ENCODE data around the gene OSTC. TPM values are rescaled to one million over a fixed set of nuclear protein-coding genes. Genes with fewer than 3 reads are reported as not detected.

The OSTC gene
- total RNA-seq, result 10 to 100 TPM; 62.8 to 81.9 TPM

DNA sequence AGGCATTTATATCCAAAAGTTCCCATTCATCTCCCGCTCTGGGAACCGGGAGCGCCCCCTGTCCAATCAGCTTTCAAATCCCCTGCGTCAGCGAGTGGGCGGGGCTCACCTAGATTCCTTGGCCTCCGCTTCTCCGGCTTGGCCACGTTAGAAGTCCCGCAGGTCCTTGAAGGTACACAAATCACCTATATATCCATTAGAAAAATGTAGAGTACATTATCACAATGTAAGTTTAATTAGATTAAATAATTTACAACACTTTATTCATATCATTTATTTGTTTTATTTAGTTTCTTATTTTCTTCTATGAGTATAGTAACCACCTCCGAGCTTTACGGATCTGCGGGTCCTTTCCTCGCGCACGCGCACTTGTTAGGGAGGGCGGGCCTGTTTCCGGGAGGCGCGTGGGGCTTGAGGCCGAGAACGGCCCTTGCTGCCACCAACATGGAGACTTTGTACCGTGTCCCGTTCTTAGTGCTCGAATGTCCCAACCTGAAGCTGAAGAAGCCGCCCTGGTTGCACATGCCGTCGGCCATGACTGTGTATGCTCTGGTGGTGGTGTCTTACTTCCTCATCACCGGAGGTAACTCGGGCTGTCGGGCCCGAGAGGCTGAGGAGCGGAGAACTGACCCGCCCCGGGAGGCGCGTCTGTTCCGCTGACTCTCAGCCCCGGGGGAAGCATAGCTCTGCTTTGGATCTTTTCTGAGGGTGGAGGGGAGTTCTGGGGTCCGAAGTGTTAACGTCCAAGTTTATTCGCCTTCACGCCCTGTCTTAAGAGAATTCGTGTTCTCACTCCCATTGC lies at the start of gene OSTC:
OSTC (plus strand) TSS at position 388 of the 802 bp plus-strand sequence; CDS start at position 445, 57 bp downstream.
- H3K9me3 Mint-ChIP-seq, result no peaks in the 10 kb centered on the region
- ATAC-seq, result peak; percentile 94 to 97
- H3K4me3 Mint-ChIP-seq, result peak within 1 kb of the TSS; percentile 94
- H3K4me1 Mint-ChIP-seq (ENCODE audit: low read depth in 2 of 2), result peaks cover 26 to 34% of the 10 kb centered on the region in 2 donors
- H3K27me3 Mint-ChIP-seq, result peaks cover 0 to 3% of the 10 kb centered on the region in 2 donors
- peak; percentile 94 for DNase-seq (ENCODE audit: low spot score)
- H3K36me3 Mint-ChIP-seq, result peaks cover 17% of the 10 kb centered on the region
- H3K27ac Mint-ChIP-seq, result peak within 1 kb of the TSS; percentile 90 to 99

DNA sequence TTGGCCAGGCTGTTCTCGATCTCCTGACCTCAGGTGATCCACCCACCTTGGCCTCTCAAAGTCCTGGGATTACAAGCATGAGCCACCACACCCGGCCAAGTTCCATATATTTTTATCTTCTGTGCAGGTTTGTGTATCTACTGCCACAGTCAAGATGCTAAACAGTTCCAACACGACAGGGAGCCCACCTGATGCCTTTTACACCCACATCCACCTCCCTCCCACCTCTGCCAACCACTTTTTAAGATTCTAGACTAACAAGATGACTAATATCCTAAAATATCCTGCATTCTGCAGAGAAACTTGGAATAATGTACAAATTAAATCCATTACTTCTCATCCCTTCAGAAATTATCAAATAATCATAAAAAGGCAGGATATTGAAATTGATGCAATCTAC lies 49.3 kb upstream of the OSTC start:
- no peaks in the 10 kb centered on the region for H3K36me3 Mint-ChIP-seq
- H3K27ac Mint-ChIP-seq, result no peak overlapping the region
- no peaks in the 10 kb centered on the region for H3K9me3 Mint-ChIP-seq
- no peak overlapping the region for H3K4me3 Mint-ChIP-seq
- H3K27me3 Mint-ChIP-seq, result no peaks in the 10 kb centered on the region
- H3K4me1 Mint-ChIP-seq (ENCODE audit: low read depth in 2 of 2), result no peaks in the 10 kb centered on the region
- ATAC-seq, result no peak
- DNase-seq (ENCODE audit: low spot score), result no peak

DNA sequence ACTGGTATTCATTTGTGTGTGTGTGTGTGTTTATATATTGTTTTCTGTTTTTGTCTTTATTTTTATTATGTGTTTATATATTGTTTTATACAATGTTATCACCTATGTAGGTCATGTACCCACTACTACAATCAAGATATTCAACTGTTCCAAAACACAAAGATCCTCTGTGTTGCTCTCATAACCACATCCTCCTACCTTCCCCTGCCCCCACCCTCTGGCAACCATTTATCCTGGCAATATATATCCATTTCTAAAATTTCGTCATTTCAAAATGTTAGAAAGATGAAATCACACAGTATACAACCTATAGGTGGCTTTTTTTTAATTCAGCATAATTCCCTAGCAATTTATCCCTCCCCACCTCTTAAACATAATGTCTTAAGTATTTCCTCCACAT lies 48.9 kb upstream of the OSTC start:
- no peak overlapping the region for H3K27ac Mint-ChIP-seq
- H3K27me3 Mint-ChIP-seq, result no peaks in the 10 kb centered on the region
- ATAC-seq (no peak), DNase-seq (ENCODE audit: low spot score) (no peak)
- no peaks in the 10 kb centered on the region for H3K9me3 Mint-ChIP-seq
- H3K4me1 Mint-ChIP-seq (ENCODE audit: low read depth in 2 of 2), result no peaks in the 10 kb centered on the region
- H3K4me3 Mint-ChIP-seq, result no peak overlapping the region
- no peaks in the 10 kb centered on the region for H3K36me3 Mint-ChIP-seq

DNA sequence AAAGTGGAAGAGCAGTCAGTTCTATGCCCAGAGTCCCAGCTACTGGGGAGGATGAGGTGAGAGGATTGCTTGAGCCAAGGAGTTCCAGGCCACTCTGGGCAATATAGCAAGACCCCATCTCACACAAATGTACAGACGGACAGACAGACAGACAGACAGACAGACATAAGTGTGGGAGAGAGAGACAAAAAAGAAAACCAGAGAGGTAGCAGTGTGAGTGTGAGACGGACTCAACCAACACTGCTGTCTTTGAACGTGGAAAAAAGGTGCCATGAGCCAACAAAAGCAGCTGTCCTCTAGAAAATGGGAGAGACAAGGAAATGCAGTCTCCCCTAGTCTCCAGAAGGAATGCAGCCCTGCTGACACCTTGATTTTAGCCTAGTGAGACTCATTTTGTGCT lies 48.2 kb upstream of the OSTC start:
- no peaks in the 10 kb centered on the region for H3K27me3 Mint-ChIP-seq
- no peak overlapping the region for H3K4me3 Mint-ChIP-seq
- H3K4me1 Mint-ChIP-seq (ENCODE audit: low read depth in 2 of 2), result no peaks in the 10 kb centered on the region
- no peaks in the 10 kb centered on the region for H3K36me3 Mint-ChIP-seq
- DNase-seq (ENCODE audit: low spot score) (no peak), ATAC-seq (no peak)
- H3K27ac Mint-ChIP-seq, result no peak overlapping the region
- H3K9me3 Mint-ChIP-seq, result no peaks in the 10 kb centered on the region

DNA sequence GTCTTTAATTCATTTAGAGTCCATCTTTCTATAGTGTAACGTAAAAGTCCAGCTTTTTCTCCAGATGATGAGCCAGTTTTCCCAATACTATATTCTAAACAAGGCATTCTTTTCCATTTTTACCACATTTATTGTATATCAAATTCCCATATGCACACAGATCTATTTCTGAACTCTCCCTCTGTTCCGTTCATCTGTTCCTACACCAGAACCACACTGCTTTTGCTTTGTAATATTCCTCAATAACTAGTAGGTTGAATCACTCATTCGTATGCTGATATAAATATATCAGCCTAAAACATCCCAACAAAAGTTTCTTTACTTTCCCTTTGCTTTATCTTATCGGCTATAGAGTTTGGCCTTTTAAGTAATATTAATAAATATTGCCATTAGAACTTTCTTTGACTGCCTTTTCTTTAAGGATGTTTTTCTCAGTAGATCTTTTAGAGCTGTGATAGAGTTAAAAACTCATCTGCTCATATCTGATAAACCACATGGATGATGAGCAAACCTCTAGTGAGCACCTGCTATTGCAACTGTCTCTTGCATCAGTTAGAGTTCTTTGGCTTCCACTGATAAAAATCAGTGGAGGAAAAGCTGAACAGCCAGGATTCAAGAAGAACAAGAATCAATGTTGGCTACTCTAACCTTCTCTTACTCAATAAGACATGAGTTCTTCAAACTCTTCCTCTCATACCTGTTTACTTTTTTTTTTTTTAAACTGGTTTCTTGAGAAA lies 43.2 kb upstream of the OSTC start:
- no peaks in the 10 kb centered on the region for H3K4me1 Mint-ChIP-seq (ENCODE audit: low read depth in 2 of 2)
- H3K36me3 Mint-ChIP-seq, result peaks cover 6% of the 10 kb centered on the region
- no peak overlapping the region for H3K27ac Mint-ChIP-seq
- no peak overlapping the region for H3K4me3 Mint-ChIP-seq
- no peaks in the 10 kb centered on the region for H3K9me3 Mint-ChIP-seq
- DNase-seq (ENCODE audit: low spot score), result no peak
- peaks cover 0 to 13% of the 10 kb centered on the region in 2 donors for H3K27me3 Mint-ChIP-seq
- ATAC-seq, result no peak

DNA sequence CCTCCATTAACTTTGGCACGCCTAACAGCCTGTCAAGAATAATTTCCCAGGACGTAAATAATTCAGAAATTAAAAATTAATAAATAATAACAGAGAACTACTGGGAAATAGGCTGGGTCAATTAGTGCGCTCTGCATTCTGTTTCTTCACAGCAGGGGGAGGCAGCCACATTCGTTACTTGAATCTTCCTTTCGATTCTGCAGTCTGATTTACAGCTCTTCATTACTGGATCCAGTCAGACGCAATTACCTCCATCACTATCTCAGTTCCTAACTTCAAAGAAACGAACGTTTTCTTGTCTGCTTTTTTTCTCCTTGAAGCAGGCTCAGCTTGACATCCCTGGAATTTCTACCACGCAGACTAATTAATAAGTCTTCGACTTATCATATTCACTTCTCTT lies 39.0 kb upstream of the OSTC start:
- H3K27me3 Mint-ChIP-seq, result peaks cover 0 to 13% of the 10 kb centered on the region in 2 donors
- no peak overlapping the region for H3K27ac Mint-ChIP-seq
- ATAC-seq (no peak), DNase-seq (ENCODE audit: low spot score) (no peak)
- H3K9me3 Mint-ChIP-seq, result no peaks in the 10 kb centered on the region
- no peaks in the 10 kb centered on the region for H3K4me1 Mint-ChIP-seq (ENCODE audit: low read depth in 2 of 2)
- H3K36me3 Mint-ChIP-seq, result peaks cover 11% of the 10 kb centered on the region
- H3K4me3 Mint-ChIP-seq, result no peak overlapping the region

DNA sequence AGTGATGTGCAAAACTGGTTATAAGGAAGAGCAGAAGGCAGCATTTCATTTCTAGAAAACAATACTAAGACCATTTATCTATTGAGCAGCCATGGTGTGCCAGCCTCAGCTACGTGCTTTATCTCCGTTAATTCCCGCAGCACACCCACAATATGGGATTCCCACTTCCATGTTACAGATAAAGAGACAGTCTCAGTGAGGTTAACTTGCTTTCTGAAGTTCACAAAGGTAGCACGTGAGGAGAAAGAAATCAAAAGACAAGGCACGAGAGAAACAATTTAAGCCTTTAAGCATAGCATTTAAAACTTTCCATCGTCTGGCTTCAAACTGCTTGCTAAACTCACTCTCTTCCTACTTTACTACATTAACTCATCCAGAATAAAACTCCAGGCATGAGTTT lies 38.0 kb upstream of the OSTC start:
- H3K9me3 Mint-ChIP-seq, result no peaks in the 10 kb centered on the region
- no peak overlapping the region for H3K4me3 Mint-ChIP-seq
- no peak overlapping the region for H3K27ac Mint-ChIP-seq
- peaks cover 11% of the 10 kb centered on the region for H3K36me3 Mint-ChIP-seq
- DNase-seq (ENCODE audit: low spot score), result no peak
- no peak for ATAC-seq
- no peaks in the 10 kb centered on the region for H3K4me1 Mint-ChIP-seq (ENCODE audit: low read depth in 2 of 2)
- peaks cover 0 to 13% of the 10 kb centered on the region in 2 donors for H3K27me3 Mint-ChIP-seq

DNA sequence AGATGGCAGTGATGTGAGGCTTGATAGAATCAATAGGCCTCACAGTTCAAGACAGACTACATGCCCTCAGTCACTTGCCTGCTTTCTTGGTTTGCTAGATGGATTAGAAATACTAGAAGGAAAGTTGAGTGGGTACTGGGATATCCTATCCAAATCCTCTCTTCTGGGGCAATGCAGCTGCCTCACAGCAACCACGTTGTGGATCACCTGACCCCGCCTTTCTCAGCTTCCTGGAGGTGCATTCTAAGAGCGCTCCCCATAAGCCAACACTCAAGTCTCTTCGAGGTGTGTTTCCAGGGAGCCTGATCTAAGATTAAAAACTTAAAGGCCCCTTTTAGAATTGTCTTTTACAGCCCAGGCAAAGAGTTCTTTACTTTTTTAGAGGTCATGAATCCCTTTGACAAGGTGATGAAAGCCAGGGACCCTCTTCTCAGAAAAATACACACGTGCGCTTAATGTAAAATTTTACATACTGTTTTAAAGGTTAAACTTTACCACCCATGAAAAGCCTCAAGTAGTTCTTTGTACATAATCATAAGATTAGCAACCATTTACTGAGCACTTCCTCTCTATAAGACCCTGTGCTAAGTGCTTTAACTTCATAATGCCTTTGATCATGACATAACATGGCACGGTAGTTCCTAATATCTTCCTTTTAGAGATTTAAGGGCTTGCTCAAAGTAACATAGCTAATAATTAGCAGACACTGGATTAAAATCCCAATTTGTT lies 30.9 kb upstream of the OSTC start:
- Mint-ChIP-seq H3K9me3 (no peaks in the 10 kb centered on the region), H3K4me3 (peak overlapping the region; percentile 98), H3K4me1 (ENCODE audit: low read depth in 2 of 2) (peaks cover 33 to 50% of the 10 kb centered on the region in 2 donors), H3K27ac (peak overlapping the region; percentile 99 to 100), H3K27me3 (no peaks in the 10 kb centered on the region), H3K36me3 (peaks cover 34% of the 10 kb centered on the region)
- ATAC-seq (no peak), DNase-seq (ENCODE audit: low spot score) (no peak)

DNA sequence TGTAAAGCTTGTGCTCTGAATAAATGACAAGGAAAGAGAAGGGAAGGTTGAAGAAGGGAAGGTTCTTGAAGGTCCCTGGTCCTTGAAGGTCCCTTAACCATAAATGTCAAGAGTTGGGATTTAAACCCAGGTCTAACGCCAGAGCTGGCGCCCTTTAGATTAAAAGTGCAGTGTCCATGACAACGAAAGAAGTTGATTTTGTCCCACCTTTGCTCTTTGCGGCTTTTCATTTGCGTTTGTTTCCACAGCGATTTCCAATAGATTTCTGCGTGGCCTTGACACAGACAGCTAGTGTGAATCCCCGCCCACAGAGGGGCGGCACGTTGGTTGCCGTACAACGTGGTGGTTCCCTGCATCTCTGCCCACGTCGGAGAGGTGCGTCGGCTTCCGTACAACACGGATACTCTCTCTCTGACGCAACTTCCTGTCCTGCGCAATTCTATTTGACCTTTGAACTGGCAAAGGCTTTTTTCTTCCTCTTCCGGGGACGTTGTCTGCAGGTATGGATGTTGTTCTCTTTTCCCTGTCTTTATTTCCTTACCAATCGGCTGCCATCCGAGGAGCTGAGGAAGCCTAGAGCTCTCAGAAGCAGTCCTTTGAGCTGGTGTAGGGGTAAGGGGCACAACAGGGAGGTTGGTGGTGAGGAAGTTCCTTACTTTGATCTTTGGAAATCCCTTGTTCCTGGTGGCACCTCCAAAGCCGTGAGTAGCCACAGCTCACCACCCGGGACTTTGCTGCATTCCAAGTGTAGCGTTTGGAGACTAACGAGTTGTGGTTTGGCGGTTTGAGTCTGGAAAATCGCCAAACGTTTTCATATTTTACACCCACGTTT lies 30.1 kb upstream of the OSTC start, which contains the start of gene RPL34:
RPL34 (plus strand) TSS at position 476 of the 832 bp plus-strand sequence. CDS start 1,384 bp downstream, outside the sequence.
- Mint-ChIP-seq H3K4me1 (ENCODE audit: low read depth in 2 of 2) (peaks cover 37 to 51% of the 10 kb centered on the region in 2 donors), H3K27me3 (no peaks in the 10 kb centered on the region), H3K36me3 (peaks cover 42% of the 10 kb centered on the region), H3K4me3 (peak within 1 kb of the TSS; percentile 98), H3K27ac (peak within 1 kb of the TSS; percentile 99 to 100), H3K9me3 (no peaks in the 10 kb centered on the region)
- ATAC-seq, result peak; percentile 100
- peak; percentile 98 for DNase-seq (ENCODE audit: low spot score)

DNA sequence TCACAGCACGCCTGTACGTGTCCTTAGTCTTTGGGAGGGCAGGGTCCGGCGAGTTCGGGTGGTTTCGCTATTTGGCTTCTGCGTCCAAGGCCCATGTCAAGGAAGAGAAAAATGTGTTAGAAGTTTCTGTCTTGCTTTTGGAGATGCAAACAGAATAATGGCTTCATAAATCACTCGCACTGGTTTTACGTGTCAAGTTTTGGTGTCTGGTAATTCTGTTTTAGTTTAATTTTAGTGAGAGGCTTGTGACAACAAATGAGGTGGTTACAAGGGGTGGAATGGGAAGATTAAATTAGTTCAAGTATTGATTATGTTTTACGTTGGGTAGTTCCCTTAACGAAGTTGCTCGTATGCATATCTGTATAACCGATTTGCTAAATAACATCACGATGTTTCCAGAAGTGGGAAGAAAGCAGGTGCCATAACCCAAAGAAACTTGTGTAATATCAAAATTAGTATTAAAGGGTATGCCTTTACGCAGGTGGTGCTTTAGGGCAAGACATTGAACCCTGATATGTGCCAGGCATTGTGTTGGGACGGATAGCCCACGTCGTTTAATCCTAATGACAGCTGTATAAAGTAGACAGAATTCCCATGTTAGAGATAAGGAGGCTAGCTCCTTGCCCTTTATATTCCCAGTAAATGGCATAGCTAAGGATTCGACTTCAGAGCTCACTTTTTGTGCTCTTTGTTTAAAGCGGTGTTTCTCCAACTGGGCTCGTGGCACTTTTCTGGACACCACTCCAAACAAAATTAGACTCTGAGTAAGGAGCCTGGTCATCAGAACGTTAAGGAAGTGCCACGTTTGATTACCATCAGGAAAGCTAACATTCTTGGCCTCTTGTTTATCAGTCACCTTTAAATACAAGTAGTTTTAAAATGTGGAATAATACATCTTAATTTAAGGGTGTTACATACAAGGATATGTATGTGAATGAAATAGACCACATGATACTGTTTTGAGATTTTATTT lies 29.2 kb upstream of the OSTC start:
- Mint-ChIP-seq H3K36me3 (peaks cover 43% of the 10 kb centered on the region), H3K27me3 (no peaks in the 10 kb centered on the region), H3K9me3 (no peaks in the 10 kb centered on the region), H3K27ac (peak overlapping the region; percentile 99 to 100), H3K4me1 (ENCODE audit: low read depth in 2 of 2) (peaks cover 38 to 51% of the 10 kb centered on the region in 2 donors), H3K4me3 (peak overlapping the region; percentile 98)
- DNase-seq (ENCODE audit: low spot score) (no peak), ATAC-seq (peak in 1 of 2 donors; percentile 10)

DNA sequence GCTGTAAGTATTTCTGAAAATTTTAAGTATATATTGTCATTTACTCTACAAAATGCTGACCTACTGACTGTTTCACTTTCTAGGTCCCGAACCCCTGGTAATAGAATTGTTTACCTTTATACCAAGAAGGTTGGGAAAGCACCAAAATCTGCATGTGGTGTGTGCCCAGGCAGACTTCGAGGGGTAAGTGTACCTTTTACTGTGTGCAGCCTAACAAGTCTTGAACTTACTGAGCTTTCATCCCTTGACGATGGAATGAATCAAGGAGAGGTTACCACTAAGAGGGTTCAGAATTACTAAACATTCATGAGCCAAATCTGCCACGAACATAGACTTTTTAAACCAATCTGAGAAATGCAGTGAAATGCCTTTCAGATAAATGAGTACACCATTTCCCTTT lies 28.4 kb upstream of the OSTC start:
- DNase-seq (ENCODE audit: low spot score) (no peak), ATAC-seq (no peak)
- Mint-ChIP-seq H3K4me1 (ENCODE audit: low read depth in 2 of 2) (peaks cover 38 to 51% of the 10 kb centered on the region in 2 donors), H3K27ac (peak overlapping the region in 1 of 2 donors; percentile 99), H3K36me3 (peaks cover 43% of the 10 kb centered on the region), H3K9me3 (no peaks in the 10 kb centered on the region), H3K27me3 (no peaks in the 10 kb centered on the region), H3K4me3 (peak overlapping the region; percentile 98)

DNA sequence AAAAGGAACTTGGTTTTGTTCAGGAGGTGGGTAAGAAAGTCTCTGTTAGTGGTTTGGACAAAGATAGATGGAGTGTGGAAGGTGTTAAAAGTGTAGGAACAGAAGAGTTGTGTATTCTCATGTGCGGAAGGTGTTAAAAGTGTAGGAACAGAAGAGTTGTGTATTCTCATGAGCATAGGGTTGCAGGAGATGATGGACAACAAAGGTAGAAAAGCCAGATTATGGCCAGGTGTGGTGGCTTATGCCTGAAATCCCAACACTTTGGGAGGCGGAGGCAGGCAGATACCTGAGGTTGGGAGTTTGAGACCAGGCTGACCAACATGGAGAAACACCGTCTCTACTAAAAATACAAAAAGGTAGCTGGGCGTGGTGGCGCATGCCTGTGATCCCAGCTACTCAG lies 27.6 kb upstream of the OSTC start:
- H3K9me3 Mint-ChIP-seq, result no peaks in the 10 kb centered on the region
- peaks cover 38 to 51% of the 10 kb centered on the region in 2 donors for H3K4me1 Mint-ChIP-seq (ENCODE audit: low read depth in 2 of 2)
- no peaks in the 10 kb centered on the region for H3K27me3 Mint-ChIP-seq
- ATAC-seq (no peak), DNase-seq (ENCODE audit: low spot score) (no peak)
- peaks cover 43% of the 10 kb centered on the region for H3K36me3 Mint-ChIP-seq
- peak overlapping the region; percentile 76 to 99 for H3K27ac Mint-ChIP-seq
- peak overlapping the region; percentile 98 for H3K4me3 Mint-ChIP-seq

All from natural killer cell treated with Interleukin-12 subunit alpha and Interleukin-12 subunit beta and Interleukin-15 and Interleukin-18, amount 100 ng/mL, for 72 hours (primary cell).